NCI-H510A (cell line): ENCODE data around the gene LRRC37A3.
"Not testable (repeated sequence)": the region's sequence is repeated elsewhere in the genome, so short reads cannot be mapped to it uniquely, and the experiment has no call there.

Experiments used
- DNase-seq: peaks from one replicate; lab custom pipeline; 2025; lab: John Stamatoyannopoulos, UW

The LRRC37A3 gene

GRCh38 chr17:64919289-64920025, at the start of gene LRRC37A3:
LRRC37A3 (minus strand) TSS chr17:64919478; CDS start chr17:64897257, 22,221 bp downstream.
- peak; percentile 94 for DNase-seq

GRCh38 chr17:64965873-64966287, 46.6 kb upstream of the LRRC37A3 start:
- DNase-seq = not testable (repeated sequence)

- DNase-seq = not testable (repeated sequence)
These were observed 46.1 kb upstream of the LRRC37A3 start for GRCh38 chr17:64965256-64965872.

GRCh38 chr17:64964796-64965195, 45.5 kb upstream of the LRRC37A3 start:
- no peak for DNase-seq

GRCh38 chr17:64963814-64964213, 44.5 kb upstream of the LRRC37A3 start:
- not testable (repeated sequence) for DNase-seq

GRCh38 chr17:64961563-64962378, 42.5 kb upstream of the LRRC37A3 start:
- not testable (repeated sequence) for DNase-seq

GRCh38 chr17:64951877-64952276, 32.6 kb upstream of the LRRC37A3 start:
- no peak for DNase-seq

- DNase-seq = no peak
These were observed 31.6 kb upstream of the LRRC37A3 start for GRCh38 chr17:64950871-64951270.

- DNase-seq = no peak
These were observed 27.9 kb upstream of the LRRC37A3 start for GRCh38 chr17:64947152-64947551.

GRCh38 chr17:64941761-64942160, 22.5 kb upstream of the LRRC37A3 start:
- DNase-seq = no peak

- DNase-seq = no peak
These were observed 21.8 kb upstream of the LRRC37A3 start for GRCh38 chr17:64941045-64941444.

- DNase-seq = no peak
These were observed 20.8 kb upstream of the LRRC37A3 start for GRCh38 chr17:64940055-64940454.

GRCh38 chr17:64938925-64939474, 19.7 kb upstream of the LRRC37A3 start:
- DNase-seq = no peak

GRCh38 chr17:64938290-64938689, 19.0 kb upstream of the LRRC37A3 start:
- no peak for DNase-seq

- DNase-seq = no peak
These were observed 16.8 kb upstream of the LRRC37A3 start for GRCh38 chr17:64936117-64936516.

- DNase-seq = not testable (repeated sequence)
These were observed 15.1 kb upstream of the LRRC37A3 start for GRCh38 chr17:64934284-64934778.

- not testable (repeated sequence) for DNase-seq
These were observed 13.6 kb upstream of the LRRC37A3 start for GRCh38 chr17:64932850-64933249.

GRCh38 chr17:64930374-64930773, 11.1 kb upstream of the LRRC37A3 start:
- not testable (repeated sequence) for DNase-seq

GRCh38 chr17:64929419-64930209, 10.3 kb upstream of the LRRC37A3 start:
- DNase-seq = not testable (repeated sequence)

GRCh38 chr17:64928701-64929100, 9.4 kb upstream of the LRRC37A3 start:
- not testable (repeated sequence) for DNase-seq

GRCh38 chr17:64927444-64927843, 8.2 kb upstream of the LRRC37A3 start:
- not testable (repeated sequence) for DNase-seq
